HG02981 (cell line): ENCODE data around the gene TXK.
"Not testable (repeated sequence)": the region's sequence is repeated elsewhere in the genome, so short reads cannot be mapped to it uniquely, and the experiment has no call there.

Experiments
- ATAC-seq: cut with Tn5 transposase; IDR thresholded peaks from one replicate; pipeline ENCODE4 v1.9.1; 2021; ENCODE audit warnings: mild to moderate bottlenecking, moderate library complexity; ENCODE audit not compliant: unreplicated experiment

Gene TXK

DNA sequence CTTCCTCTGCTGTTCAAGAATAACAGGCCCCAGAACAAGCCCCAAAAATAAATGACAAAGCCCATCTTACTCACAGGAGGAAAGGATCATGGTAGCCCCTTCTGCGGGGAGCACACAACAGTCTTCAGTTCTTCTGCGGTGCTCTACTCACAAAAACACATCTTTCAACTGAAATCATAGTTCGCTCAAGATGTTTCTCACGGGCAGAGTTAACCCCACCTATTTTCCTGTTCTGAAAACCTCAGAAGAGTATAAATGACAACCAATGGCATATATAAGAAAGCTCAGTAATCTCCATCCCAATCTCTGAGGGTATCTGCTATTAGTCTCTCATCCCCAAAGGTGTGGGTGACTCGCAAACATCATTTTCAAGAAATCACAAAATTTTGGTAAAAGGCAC is at the start of gene TXK:
TSS of gene TXK (minus strand) at position 170 of the 400 bp plus-strand sequence. CDS start at position 90, 80 bp downstream.
- ATAC-seq: no peak

GRCh38 chr4:48180234-48180633 is 46.2 kb upstream of the TXK start:
- ATAC-seq: no peak

- ATAC-seq: no peak
These were observed 44.9 kb upstream of the TXK start for GRCh38 chr4:48178931-48179330.

DNA sequence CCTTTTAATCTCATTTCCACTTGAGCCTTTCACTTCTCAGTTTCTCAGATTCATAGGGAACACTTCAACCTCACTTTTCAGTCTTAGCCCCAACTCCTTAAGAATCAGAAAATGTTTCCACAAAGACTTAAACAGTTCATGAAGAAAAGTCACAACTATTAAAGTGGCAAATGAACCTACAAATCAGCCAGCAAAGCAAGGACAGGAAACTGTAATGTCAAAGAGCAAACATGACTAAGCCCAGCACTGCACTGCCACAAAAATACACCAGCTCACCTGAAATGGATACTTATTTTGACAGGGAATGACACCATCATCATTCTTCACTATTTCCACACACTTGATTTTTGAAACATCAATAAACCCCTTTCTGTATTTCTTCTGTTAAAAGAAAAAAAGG is 41.8 kb upstream of the TXK start:
- no peak for ATAC-seq

- no peak for ATAC-seq
These were observed 41.3 kb upstream of the TXK start for GRCh38 chr4:48175328-48175727.

DNA sequence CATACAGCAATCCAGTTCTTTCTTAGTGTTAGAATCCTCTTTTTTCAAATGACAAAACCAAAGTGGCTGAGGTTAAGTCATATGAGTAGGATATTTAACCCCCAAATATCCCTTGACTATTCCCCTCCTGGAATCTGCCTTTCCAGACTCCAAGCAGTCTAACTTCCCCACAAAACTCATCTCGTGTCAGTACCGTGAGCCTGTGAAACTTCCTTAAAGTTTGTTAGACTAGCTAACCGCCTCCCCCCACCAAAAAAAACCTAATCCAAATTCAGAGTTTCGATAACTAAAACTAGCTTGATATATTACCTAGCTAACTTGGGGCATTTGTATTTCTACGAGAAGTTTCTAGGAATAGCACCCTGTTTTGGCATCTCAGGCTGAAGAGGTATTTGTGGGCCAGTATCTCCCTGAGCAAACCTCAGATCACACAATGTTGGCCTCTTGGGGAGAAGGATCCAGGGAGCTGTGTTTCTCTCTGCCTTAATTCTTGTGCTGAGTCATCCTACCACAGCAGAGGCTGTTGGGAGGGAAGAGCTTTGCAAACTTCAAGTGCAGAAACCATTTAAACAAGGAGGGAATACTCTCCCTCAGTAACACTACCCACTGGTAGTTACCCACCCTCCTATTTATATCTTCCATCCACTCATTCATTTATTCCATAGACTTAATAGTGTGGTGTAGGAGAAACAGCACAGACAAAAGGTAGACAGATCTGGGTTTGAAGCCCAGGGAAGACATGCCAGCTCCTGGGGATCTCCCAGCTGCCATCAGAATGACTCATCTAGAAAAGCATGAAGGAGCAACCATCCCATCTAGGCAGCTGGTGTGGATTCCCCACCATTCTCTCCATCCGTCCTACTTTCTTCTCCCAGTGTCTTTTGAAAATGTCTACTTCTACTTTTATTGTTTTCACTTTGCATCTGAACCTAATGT is 39.3 kb upstream of the TXK start:
- peak; percentile 59 for ATAC-seq

GRCh38 chr4:48172651-48173050 is 38.6 kb upstream of the TXK start:
- no peak for ATAC-seq

DNA sequence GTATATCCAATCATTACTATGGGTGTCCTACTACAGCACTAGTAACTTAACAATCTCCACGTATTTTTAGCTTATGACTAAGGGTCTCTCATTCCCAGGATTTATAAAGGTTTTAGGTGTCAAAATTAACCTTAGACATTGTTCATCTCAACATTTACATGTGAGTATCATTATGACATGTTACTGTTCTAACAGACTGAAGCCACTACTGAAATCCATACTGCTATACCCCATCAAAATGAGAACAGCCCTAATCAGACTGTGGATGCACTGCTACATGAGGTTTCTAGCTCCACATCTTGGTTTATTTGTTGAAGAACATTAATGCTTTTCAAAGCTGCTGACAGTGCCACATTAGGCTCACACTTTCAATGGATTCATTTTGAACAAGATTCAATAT is 35.6 kb upstream of the TXK start:
- no peak for ATAC-seq

- ATAC-seq: no peak
These were observed 33.7 kb upstream of the TXK start for GRCh38 chr4:48167538-48168263.

- not testable (repeated sequence) for ATAC-seq
These were observed 30.5 kb upstream of the TXK start for GRCh38 chr4:48164561-48164960.

- ATAC-seq: no peak
These were observed 29.7 kb upstream of the TXK start for GRCh38 chr4:48163746-48164145.

- no peak for ATAC-seq
These were observed 28.1 kb upstream of the TXK start for GRCh38 chr4:48162162-48162561.

- no peak for ATAC-seq
These were observed 23.2 kb upstream of the TXK start for GRCh38 chr4:48157271-48157670.

GRCh38 chr4:48156423-48156822 is 22.4 kb upstream of the TXK start:
- no peak for ATAC-seq

DNA sequence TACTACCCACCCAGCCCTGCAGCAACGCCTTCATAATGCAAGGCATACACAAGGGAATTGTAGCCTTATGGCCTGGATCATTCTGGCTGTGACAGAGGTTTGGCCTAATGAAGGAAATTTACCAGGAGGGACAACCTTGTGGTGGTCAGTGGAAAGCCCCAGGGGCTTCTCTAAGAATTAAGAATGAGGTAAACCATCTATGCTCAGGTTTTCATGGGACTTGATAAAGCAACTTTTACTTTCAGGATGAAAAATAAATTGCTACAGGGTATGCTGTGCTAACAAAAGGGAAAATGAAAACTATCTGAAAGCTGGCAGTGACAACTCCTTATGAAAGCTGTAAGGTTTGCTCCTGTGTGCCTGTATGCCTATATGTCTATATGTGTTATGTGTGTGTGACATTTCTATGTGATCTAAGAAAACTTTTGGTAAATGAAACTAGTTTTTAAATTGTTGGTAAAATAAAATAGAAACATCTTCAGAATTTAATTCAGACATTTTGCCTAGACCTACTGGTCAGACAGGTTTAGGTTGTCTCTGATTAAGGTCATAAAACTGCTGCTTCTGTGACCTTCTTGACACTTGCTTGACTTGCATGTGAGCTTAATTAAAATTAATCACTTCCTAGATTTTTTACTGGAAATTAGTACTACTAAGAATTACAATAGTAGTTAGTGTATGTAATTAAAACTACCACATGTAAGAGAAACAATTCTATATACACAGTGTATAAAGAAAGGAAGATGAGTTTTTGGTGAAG is 19.9 kb upstream of the TXK start:
- peak; percentile 70 for ATAC-seq

DNA sequence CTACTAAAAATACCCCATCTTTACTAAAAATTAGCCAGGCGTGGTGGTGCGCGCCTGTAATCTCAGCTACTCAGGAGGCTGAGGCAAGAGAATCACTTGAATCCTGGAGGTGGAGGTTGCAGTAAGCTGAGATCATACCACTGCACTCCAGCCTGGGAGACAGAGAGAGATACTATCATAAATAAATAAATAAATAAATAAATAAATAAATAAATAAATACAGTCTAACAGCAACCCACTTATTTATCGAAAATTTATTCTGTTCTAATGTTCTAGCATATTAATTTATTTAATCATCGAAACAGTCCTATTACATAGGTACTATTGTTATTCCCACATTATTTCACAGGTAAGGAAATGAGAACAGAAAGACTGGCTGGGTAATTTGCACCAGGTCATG is 18.2 kb upstream of the TXK start:
- ATAC-seq: no peak

- ATAC-seq: no peak
These were observed 15.8 kb upstream of the TXK start for GRCh38 chr4:48149827-48150370.

GRCh38 chr4:48147621-48148020 is 13.6 kb upstream of the TXK start:
- ATAC-seq: no peak

DNA sequence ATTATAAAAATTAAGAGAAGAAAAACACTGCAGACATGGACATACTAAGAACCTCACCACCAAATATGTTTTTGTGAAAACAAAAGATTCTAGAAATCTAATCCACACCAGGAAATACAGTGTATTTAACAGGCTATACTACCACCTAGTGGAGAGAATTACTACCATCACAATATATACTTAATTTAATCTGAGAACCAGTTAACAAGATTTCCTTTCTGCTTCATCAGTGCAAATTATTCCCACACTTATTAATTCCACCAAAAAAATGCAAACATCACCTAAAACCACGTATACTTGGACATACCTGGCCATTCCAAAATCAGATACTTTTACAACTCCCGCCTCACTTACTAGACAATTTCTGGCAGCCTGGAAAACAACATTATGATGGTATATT is 7.0 kb upstream of the TXK start:
- peak; percentile 37 for ATAC-seq

GRCh38 chr4:48139691-48140090 is 5.6 kb upstream of the TXK start:
- no peak for ATAC-seq

DNA sequence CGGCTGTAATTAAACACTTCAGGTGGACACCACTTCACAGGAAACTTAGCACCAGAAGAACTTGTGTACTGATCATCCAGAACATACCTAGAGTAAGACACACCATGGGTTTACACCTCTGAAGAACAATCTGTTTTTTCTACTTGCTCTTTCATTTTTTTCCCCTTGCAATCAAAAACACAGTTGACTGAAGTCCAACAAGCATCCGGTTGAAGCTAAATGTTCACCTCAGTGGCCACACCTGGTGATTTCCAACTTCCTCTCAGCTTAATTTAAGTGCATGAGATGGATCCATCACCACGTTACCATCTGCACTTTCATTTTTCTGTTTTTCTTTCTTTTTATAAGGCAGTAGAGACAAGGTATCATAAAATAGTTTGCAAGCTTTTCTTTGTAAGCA is 4.9 kb upstream of the TXK start:
- peak; percentile 88 for ATAC-seq
